ENCODE results near the gene HSBP1. TPM values are rescaled to one million over a fixed set of nuclear protein-coding genes. Genes with fewer than 3 reads are reported as not detected.

The HSBP1 gene
- total RNA-seq, 2 donors from 2014 or later: 112 to 134 TPM

DNA sequence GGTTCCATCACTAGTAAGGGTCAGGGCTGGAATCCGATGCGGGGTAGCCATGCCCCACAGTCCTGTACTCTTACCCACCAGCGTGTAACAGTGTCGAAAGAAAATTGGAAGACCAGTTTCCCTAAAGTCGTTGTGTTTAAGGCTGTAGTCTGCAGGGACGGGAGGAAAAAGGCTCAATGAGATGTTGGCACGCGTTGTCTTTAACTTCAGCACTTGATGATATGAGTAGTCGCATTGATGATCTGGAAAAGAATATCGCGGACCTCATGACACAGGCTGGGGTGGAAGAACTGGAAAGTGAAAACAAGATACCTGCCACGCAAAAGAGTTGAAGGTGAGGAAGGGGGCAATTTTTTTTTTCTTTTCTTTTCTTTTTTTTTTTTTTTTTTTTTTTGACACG, 1.3 kb downstream of the HSBP1 start:
- peaks cover 4% of the 10 kb centered on the region for H3K4me1 ChIP-seq
- intact Hi-C loops (cut with DNase I): no loop called here
- H3K27ac ChIP-seq: no peak overlapping the region
- H3K9me3 ChIP-seq: no peaks in the 10 kb centered on the region
- TF ChIP-seq, protein P1, sequence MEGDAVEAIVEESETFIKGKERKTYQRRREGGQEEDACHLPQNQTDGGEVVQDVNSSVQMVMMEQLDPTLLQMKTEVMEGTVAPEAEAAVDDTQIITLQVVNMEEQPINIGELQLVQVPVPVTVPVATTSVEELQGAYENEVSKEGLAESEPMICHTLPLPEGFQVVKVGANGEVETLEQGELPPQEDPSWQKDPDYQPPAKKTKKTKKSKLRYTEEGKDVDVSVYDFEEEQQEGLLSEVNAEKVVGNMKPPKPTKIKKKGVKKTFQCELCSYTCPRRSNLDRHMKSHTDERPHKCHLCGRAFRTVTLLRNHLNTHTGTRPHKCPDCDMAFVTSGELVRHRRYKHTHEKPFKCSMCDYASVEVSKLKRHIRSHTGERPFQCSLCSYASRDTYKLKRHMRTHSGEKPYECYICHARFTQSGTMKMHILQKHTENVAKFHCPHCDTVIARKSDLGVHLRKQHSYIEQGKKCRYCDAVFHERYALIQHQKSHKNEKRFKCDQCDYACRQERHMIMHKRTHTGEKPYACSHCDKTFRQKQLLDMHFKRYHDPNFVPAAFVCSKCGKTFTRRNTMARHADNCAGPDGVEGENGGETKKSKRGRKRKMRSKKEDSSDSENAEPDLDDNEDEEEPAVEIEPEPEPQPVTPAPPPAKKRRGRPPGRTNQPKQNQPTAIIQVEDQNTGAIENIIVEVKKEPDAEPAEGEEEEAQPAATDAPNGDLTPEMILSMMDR (IDR thresholded peaks at IDR 0.05): no peak
- DNase-seq: no peak
- peak overlapping the region; percentile 89 to 95 for H3K9ac ChIP-seq (ENCODE audit: low read depth in 2 of 2, low read length in 2 of 2)
- H3K4me3 ChIP-seq: peak overlapping the region; percentile 98
- no peaks in the 10 kb centered on the region for H3K27me3 ChIP-seq
- H3K36me3 ChIP-seq: no peaks in the 10 kb centered on the region

DNA sequence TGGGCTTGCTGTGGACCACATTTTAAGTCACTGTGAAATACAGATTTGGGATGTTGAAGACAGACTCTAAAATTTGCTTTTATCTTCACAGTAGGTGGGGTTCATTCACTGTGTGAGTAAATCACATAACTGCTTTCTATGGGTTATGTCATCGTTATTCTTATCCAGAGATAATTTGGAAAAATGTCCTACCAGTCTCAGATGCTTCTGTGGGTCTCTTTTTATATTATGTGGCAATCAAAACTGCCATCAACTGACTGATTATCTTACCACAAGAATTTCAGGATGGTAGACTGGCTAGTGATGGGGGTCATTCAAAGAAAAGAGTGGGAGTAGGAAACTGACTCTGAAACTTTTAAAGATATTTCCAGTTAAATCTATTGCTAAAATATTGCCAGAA, 3.1 kb downstream of the HSBP1 start:
- H3K4me1 ChIP-seq: peaks cover 4% of the 10 kb centered on the region
- no peak for DNase-seq
- H3K9me3 ChIP-seq: no peaks in the 10 kb centered on the region
- H3K27me3 ChIP-seq: no peaks in the 10 kb centered on the region
- TF ChIP-seq, protein P1 (IDR thresholded peaks at IDR 0.05): no peak
- no peak overlapping the region for H3K27ac ChIP-seq
- no peaks in the 10 kb centered on the region for H3K36me3 ChIP-seq
- H3K4me3 ChIP-seq: no peak overlapping the region
- H3K9ac ChIP-seq (ENCODE audit: low read depth in 2 of 2, low read length in 2 of 2): peak overlapping the region in 1 of 2 donors; percentile 12
- intact Hi-C loops (cut with DNase I): no loop called here

DNA sequence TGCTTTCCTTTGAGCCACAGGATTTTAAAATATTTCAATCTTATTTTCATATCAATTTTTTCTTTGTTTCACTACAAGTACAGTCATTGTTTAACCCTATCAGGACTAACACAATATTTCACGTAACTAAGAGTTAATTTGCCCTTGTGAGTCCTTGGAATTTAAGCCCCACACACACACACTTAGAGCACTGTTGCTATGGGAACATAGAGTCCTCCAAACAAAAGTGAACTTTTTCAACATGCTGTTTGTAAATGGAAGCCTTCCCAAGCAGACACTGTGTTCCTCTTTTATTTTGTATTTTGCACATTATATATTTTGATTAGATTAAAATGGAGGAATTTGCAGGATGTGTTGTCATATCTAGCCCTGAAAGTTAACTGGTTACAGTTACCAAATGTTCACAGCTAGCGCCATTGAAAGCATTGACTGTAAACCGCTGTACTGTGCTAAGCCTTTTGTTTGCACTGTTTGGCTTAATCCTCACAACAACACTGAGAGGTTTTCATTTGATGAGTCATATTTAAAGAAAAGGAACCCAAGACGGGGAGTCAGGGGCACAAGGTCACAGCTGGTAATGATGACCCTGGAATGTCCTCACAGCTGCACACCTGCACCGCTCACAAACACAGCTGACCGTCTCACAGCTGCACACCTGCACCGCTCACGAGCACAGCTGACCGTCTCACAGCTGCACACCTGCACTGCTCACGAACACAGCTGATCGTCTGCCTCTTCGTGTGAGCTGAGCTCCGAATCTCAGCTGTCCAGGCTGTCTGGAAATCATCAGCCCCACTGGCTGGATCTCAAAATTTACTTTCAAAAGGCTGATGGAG, 6.3 kb downstream of the HSBP1 start:
- H3K9ac ChIP-seq (ENCODE audit: low read depth in 2 of 2, low read length in 2 of 2): no peak overlapping the region
- intact Hi-C loops (cut with DNase I): no loop called here

DNA sequence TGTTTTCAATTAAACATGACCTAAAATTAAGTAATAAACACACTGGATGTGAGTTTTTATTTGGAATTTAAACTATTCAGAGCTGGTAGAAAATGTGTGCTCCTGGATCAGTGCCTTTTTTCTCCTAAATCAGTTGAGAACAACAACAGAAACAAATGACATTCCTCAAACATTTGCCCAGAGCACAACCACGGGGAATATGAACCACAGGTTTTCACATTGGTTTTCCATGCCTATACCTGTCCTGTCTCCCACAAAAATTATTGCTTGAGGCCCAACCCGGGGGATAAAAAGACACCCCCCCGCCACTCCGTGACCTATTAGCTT, 6.8 kb downstream of the HSBP1 start:
- intact Hi-C loops (cut with DNase I): no loop called here
- TF ChIP-seq, protein P1 (IDR thresholded peaks at IDR 0.05): no peak
- H3K27me3 ChIP-seq: no peaks in the 10 kb centered on the region
- H3K9me3 ChIP-seq: no peaks in the 10 kb centered on the region
- no peaks in the 10 kb centered on the region for H3K36me3 ChIP-seq
- H3K27ac ChIP-seq: no peak overlapping the region
- H3K4me3 ChIP-seq: no peak overlapping the region
- no peak overlapping the region for H3K9ac ChIP-seq (ENCODE audit: low read depth in 2 of 2, low read length in 2 of 2)
- DNase-seq: no peak
- no peaks in the 10 kb centered on the region for H3K4me1 ChIP-seq

More for the DNA sequence above, 6.3 kb downstream of the HSBP1 start:
- Histone ChIP-seq H3K4me1 (peaks cover under 1% of the 10 kb centered on the region), H3K27ac (no peak overlapping the region), H3K9me3 (no peaks in the 10 kb centered on the region), H3K36me3 (no peaks in the 10 kb centered on the region), H3K4me3 (no peak overlapping the region), H3K27me3 (no peaks in the 10 kb centered on the region)
- DNase-seq: no peak
- TF ChIP-seq, protein P1 (IDR thresholded peaks at IDR 0.05): no peak

DNA sequence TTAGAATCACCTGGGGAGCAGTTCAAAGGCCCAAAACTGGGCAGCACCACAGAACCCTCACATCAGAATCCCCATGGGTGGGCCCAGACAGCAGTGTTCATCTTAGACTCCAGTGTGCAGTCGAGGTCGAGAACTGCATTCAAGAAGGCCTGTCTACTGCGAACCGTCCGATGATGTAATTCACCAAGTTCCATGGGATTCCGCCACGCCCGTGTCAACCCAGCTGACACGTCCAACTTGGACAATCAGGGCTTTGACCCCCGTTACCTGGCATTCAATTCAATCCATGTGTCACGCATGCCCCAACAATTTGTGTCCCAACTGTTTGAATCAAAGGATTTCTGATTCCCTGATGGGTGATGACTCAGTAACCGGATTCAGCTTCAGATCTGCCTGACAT, 9.2 kb downstream of the HSBP1 start:
- Histone ChIP-seq H3K36me3 (no peaks in the 10 kb centered on the region), H3K4me3 (no peak overlapping the region), H3K9me3 (no peaks in the 10 kb centered on the region), H3K4me1 (no peaks in the 10 kb centered on the region), H3K27ac (no peak overlapping the region), H3K27me3 (no peaks in the 10 kb centered on the region), H3K9ac (ENCODE audit: low read depth in 2 of 2, low read length in 2 of 2) (no peak overlapping the region)
- DNase-seq: no peak
- TF ChIP-seq, protein P1 (IDR thresholded peaks at IDR 0.05): no peak
- intact Hi-C loops (cut with DNase I): no loop called here
